Skeletal muscle cell (primary cell): ENCODE data around the gene DNAH6.
"Not testable (repeated sequence)": the region's sequence is repeated elsewhere in the genome, so short reads cannot be mapped to it uniquely, and the experiment has no call there.

Source experiments
- DNase-seq: peaks from one replicate; pipeline ENCODE4 v3.0.0-alpha.2; 2010; ENCODE audit warnings: low read depth
- H3K4me3 ChIP-seq: 2 replicates; pipeline ENCODE4 v1.5.1; 2011; ENCODE audit warnings: low read depth, mild to moderate bottlenecking, control low read depth, low read length, moderate library complexity

The DNAH6 gene

DNA sequence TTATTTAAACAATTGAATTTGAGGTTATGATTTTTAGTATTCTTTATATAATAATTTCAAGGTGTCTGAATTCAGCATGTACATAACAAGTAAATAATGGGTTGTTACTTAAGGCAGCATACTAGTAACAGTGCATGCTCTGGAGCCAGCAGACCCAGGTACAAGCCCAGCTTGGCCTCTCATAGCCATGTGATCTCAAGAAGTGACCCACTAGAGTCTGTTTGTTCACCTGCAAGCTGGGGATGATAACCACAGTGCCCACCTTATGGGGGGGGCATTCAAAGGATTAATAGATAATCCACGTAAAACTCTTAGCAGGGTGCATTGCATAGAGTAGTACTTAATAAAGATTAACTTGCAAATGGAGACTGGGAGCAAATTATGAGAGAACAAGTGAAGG, 201.0 kb downstream of the DNAH6 start:
- no peak overlapping the region for H3K4me3 ChIP-seq
- DNase-seq: no peak

- no peak overlapping the region for H3K4me3 ChIP-seq
- DNase-seq: no peak
These were observed 203.1 kb downstream of the DNAH6 start for GRCh38 chr2:84719434-84719833.

DNA sequence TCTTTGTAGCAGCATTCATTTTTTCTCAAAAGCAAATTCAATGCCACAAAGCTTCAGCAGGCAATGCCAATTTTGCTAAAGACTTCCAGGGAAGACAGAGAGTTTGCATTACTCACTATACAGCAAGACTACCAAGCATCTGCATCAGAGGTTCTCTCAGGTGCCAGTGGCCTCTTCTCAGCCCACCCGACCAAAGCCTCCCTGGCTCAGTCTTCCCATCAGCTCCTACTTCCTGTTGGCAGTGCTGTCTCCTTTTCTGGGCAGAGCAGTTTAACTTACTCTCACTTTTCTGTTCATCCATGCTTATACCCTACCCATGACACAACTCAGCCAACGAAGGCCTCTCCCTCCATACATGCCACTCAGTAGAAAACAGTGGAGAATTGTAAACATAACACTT, 207.5 kb downstream of the DNAH6 start:
- H3K4me3 ChIP-seq: no peak overlapping the region
- no peak for DNase-seq

- DNase-seq: no peak
- no peak overlapping the region for H3K4me3 ChIP-seq
These were observed 209.4 kb downstream of the DNAH6 start for GRCh38 chr2:84725717-84726116.

- DNase-seq: no peak
- H3K4me3 ChIP-seq: no peak overlapping the region
These were observed 211.0 kb downstream of the DNAH6 start for GRCh38 chr2:84727315-84727714.

- no peak for DNase-seq
- H3K4me3 ChIP-seq: no peak overlapping the region
These were observed 212.9 kb downstream of the DNAH6 start for GRCh38 chr2:84729224-84729623.

DNA sequence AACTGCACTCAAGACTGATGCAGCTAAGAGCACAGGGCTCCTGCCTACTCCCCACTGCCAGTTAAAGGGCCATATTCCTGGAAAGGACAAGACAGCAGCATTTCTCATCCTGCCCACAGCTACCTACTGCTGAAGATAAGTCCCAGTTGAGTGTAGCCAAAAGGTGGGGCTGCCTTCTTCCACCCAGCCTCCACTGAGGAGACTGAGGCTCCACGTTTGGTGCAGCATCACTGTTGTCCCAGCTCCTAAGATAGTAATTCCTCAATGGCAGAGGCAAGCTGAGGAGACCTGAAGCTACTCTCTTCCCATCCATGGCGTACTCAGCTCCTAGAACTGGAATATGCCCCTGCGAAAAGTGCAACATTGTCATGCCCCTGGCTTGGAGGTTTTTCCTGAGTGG, 214.9 kb downstream of the DNAH6 start:
- DNase-seq: no peak
- H3K4me3 ChIP-seq: no peak overlapping the region

DNA sequence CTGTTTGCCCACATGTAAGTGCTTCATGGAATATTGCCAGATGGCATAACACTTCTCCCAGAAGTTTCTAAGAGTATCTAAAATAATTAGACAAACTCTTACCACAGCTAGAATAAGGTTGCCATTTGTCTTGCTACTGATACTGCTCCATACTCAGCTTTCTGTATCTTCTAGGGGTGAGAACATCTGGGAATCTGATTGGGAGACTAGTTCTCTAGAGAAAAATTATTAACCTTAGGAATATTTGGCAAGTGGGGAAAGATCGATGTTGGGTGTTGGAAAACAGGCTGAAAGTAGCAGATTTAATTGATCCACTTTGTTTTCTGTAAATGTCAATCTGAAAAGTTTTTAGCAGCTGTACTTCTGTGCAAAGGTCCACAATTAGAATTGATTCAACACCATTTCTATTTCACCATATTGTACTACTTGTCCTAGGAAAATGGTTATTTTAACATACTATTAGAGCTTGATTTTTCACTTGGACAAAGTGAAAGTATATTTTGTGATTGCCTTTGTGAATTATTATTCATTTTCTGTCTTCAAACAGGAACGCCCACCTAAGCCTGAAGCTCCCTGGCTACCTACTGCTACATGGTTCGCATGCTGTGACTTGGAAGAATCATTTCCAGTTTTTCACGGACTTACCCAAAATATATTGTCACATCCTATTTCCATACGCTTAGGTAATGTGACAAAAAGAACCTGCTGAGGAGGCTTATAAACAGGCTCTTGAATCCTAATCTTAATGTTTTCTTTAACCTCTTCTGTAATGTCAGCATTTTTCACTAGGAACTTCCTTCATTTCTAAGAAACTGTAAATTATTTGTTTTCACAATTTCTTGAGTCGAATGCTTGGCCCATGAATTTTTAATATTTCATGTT, 216.8 kb downstream of the DNAH6 start:
- DNase-seq: no peak
- no peak overlapping the region for H3K4me3 ChIP-seq

GRCh38 chr2:84735389-84735788, 219.1 kb downstream of the DNAH6 start:
- no peak for DNase-seq
- no peak overlapping the region for H3K4me3 ChIP-seq

DNA sequence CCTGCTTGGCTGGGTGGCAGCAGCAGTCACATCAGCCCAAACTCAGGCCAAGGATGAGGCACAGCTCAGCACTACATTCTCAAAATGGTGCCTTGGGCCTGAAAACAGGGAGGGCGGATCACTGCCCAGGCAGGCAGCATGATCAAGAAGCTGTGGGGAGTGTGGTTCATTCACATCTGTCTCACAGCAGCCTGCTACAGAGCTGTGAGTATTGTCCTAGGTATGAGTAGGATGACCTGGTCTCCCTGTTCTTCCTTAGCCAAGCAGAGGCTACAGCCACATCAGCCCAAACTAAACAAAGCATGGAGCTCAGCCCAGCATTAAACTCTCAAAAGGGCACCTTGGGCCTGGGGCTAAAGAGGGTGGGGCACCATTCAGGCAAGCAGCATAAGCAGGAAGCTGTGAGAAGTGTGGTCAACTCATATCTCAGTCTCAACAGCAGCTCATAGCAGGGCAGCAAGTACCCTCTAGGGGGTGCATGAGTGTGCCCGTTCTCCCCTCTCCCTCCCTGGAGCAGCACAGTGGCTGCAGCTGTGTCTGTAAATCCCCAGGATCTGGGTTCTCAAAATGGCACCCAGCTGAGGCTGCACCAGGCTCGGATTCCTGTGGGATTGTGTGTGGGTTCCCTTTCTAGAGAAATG, 225.0 kb downstream of the DNAH6 start:
- no peak for DNase-seq
- H3K4me3 ChIP-seq: no peak overlapping the region

DNA sequence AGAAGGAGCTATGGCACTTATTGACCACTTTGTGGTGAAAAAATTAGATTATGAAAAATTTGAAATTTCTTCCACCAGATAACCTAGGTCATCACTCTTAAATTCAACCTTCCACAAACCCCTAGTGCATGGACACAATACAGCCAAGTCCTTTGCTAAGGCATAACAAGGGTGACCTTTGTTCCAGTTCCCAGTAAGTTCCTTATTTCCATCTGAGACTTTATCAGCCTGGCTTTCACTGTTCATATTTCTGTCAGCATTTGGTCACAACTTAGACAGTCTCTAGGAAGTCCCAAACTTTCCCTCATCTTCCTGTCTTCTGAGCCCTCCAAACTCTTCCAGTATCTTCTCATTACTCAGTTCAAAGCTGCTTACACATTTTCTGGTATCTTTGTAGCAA, 232.0 kb downstream of the DNAH6 start:
- no peak for DNase-seq
- H3K4me3 ChIP-seq: no peak overlapping the region

DNA sequence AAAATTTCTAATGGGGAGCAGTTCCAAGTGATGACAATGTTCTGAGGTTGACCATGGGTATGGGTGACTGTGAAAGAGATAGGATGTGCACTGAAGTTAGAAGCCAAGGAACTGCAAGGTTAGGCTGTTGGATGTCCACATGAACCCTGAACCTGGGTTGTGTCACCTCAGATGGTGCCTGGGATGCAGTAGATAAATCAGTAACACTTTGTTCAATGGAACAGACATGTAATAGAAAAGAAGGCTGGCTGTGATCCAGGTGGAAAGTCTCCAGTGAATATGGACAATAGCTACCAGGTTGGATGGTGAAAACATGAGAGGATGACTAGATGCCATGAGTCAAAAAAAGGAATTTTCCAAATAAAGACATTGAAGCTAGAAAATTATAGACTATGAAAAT, 233.1 kb downstream of the DNAH6 start:
- H3K4me3 ChIP-seq: no peak overlapping the region
- no peak for DNase-seq

GRCh38 chr2:84755096-84755495, 238.8 kb downstream of the DNAH6 start:
- DNase-seq: no peak
- H3K4me3 ChIP-seq: no peak overlapping the region

DNA sequence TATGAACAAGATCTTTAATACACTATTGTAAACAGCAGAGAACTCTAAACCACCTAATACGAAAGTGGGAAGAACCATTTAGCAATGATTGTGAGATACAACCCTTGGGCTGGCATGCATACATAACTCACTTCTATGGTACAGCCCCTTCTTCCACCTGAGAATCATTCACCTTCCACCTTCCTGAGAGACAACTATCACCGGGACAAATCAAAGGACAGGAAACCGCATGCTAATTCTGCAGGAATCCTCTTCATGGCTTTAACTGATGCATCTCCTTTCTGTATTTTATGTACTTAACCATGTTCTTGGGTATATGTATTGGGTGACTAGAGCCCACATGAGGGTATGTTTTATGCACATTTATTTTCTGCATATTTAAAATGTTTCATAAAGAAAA, 241.3 kb downstream of the DNAH6 start:
- H3K4me3 ChIP-seq: no peak overlapping the region
- no peak for DNase-seq

DNA sequence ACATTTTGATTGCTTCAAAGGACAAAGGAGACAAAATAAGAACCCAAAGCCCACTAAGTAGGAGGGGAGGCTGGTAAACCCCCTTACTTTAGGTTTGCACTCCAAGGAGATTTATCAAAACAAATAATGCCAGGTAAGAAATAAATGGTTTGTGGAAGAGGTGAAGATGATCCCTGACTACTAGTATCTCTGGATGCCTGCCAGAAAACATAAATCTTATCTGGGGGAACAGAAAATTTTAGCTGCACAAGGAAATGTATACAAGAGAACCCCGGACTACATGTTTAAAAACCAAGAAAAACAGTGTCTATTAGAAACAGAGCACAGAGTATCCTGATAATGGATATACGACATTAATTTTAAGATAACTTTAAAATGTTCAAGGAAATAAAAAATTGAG, 250.5 kb downstream of the DNAH6 start:
- no peak overlapping the region for H3K4me3 ChIP-seq
- no peak for DNase-seq

DNA sequence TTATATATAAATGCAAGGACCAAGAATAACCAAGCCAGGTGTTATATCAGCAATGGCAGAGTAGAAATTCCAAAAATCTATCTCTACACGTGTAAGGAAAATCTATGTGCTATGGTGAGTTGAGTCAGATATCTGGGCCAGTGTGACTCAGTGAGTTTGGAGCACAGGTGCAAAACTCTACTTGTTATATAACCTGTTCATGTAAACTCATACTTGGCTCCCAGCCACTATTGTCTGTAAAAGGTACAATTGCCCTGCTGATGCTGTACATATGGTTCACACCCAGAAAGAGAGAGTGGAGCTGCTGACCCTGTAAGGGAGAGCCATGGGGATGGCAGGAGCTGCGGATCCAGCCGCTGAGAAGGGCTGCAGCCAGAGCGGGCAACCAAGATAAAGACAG, 252.5 kb downstream of the DNAH6 start:
- no peak for DNase-seq
- no peak overlapping the region for H3K4me3 ChIP-seq

DNA sequence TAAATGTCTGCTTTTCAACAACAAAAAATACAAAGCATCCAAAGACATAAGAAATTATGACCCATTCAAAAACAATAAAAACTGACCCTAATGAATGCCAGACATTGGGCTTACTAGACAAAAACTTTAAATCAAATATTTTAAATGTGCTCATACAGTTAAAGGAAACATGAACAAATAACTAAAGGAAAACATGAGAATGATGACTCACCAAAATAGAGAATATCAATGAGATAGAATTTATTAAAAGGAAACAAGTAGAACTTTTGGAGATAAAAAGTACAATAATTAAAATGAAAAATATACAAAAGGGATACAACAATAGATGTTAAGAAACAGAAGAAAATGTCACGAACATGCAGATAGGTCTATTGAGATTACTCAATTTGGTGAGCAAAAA, 254.0 kb downstream of the DNAH6 start:
- H3K4me3 ChIP-seq: no peak overlapping the region
- DNase-seq: no peak

GRCh38 chr2:84771251-84771650, 255.0 kb downstream of the DNAH6 start:
- no peak for DNase-seq
- no peak overlapping the region for H3K4me3 ChIP-seq

DNA sequence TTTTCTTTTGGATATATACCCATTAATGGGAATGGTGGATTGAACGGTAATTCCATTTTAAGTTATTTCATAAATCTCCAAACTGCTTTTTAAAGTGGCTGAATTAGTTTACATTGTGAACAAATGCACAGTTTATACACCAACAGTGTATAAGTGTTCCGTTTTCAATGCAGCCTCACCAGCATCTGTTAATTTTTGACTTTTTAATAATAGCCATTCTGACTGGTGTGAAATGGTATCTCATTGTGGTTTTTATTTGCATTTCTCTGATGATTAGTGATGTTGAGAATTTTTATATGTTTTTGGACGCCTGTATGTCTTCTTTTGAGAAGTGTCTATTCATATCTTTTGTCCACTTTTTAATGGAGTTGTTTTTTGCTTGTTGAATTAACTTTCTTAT, 257.3 kb downstream of the DNAH6 start:
- H3K4me3 ChIP-seq, DNase-seq: not testable (repeated sequence)

DNA sequence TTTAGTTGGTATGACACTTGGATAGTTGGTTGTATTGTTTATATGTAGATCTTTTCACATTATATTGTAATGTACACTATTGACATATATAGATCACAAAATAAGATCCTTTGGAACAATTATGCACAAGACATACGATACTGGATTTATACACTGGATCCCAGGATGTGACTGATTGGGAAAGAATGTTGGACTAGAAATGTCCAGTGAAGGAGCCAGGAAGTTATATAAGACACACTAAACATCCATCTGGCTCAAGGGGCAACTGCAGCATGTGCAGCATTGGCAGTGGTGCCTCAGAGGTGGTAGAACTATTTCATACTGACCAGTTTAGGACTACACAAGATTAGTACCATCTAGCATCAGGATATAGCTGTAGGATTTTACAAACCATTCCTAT, 259.7 kb downstream of the DNAH6 start:
- DNase-seq: no peak
- no peak overlapping the region for H3K4me3 ChIP-seq
